GM21825 (cell line): Measurements from ENCODE around the gene POU3F3.

Experiments used
- ATAC-seq: cut with Tn5 transposase; IDR thresholded peaks from one replicate; pipeline ENCODE4 v1.9.1; 2021; ENCODE audit warnings: mild to moderate bottlenecking, moderate library complexity; ENCODE audit not compliant: unreplicated experiment

POU3F3 gene

DNA sequence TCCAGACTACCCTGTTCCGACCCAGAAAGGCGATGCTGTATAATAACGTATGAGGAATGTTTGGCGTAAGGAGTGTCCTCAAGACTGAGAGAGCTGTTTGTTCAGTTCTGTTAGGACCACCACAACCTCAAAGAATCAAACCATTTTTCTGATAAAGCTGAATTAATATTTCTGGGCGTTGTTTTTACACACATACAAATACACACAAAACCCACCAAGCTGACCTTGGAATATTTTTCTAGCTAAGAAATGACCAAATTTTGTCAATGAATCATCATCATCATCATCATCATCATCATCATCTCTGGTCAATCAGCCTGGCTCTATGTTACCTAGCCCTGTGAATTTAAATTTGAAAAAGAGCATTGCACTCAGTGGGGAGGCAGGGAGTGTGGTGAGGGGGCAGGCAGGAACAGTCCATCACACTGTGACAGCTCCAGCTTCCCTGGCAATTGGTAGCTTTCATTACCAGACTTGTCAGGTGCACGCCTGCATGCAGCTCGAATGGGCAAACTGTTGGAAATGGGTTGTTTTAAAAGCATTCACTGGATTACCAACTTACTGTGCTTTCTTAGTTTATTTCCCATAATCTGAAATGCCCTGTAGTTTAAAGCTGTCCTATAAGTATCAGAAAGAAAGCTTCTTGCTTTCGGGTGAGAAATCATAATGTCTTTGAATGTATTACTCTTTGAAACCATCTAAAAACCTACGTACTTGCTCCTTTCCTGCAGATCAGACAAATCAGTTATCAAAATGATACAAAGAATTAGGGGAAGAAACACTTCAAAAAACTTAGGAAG, 6.9 kb upstream of the POU3F3 start:
- ATAC-seq, result no peak

DNA sequence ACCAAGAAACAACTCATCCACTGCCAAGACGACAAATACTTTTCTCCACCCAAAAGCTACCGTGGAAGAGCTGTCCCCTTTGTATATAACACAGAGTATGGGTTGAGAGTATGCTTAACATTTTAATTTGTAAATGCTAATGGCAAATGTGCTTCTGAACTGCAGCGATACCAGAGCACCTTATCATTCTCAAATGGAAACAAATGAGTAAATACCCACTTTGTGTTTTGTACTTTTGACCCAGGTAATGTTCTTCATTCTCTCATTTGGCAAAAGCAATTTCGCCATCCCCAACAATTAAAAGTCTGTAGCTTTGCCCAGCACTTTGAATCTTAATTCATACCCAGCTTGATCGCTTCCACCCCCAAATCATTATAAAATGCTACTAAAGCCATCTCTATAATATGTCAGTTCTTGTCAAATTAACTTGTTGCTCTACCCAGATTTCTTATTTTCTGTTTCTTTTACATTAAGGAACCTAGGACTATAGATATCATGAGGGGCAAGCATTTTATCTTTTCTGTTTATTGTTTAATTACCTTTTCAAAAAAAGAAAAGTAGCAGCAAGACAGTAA, 6.2 kb upstream of the POU3F3 start:
- ATAC-seq, result no peak

DNA sequence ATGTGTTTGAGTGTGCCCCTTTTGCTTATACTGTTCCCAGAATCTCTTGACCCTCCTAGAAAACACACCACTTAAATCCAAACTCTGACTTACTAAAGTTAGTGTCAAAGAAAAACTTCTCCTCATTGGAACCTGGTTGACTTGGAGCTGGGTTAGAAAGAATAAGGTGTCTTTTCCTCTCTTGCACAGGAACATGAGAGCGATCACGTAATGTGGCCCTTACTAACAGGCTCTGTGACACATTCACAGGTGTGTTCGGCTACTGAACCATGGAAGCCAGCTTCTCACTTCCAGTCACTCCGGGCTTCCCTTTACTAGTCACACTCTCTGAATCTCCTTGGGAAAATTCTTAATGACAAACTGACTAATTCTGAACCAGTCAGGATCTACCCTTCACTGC, 5.4 kb upstream of the POU3F3 start:
- no peak for ATAC-seq

DNA sequence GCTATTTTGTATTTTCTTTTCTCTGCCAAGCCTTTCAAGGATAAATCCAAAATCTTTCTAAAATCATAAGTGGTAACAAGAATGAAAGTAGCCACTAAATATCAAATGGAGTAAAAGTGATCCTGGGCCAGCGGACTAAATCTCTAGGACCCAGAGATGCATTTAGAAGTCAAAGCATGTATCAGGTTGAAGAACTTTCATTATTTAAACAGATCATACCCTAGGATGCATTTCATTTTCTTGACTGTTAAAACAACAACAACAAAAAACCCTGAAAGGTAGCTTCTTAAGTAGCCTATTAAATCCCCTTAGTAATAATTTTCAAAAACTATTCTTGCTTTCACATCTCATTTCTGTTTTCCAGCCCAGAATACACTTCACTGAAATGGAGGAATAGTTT, 4.8 kb upstream of the POU3F3 start:
- ATAC-seq, result no peak

DNA sequence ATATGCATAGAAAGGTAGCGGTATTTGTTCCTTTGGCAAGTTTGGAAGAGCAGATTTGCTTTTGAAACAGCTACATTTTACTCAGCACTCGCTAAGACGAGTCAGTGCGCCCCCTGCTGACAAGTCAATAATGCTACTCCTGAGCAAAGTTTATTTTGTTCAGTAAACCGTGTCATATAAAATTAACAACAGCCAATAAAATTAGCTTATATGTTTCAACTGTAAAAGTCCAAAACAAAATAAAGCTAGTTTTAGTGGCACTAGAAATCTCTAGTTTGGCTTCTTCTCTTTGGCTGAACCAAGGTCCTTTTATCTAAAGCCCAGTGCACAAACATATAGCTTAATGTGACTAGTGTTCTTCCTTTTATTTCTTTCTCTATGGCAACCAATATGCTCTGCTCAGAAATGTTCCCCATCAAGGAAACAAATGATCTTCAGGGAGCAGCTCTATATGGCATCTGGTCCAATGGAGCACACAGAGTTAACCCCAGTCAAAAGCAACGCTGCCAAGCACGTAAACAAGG, 4.2 kb upstream of the POU3F3 start:
- ATAC-seq, result no peak

DNA sequence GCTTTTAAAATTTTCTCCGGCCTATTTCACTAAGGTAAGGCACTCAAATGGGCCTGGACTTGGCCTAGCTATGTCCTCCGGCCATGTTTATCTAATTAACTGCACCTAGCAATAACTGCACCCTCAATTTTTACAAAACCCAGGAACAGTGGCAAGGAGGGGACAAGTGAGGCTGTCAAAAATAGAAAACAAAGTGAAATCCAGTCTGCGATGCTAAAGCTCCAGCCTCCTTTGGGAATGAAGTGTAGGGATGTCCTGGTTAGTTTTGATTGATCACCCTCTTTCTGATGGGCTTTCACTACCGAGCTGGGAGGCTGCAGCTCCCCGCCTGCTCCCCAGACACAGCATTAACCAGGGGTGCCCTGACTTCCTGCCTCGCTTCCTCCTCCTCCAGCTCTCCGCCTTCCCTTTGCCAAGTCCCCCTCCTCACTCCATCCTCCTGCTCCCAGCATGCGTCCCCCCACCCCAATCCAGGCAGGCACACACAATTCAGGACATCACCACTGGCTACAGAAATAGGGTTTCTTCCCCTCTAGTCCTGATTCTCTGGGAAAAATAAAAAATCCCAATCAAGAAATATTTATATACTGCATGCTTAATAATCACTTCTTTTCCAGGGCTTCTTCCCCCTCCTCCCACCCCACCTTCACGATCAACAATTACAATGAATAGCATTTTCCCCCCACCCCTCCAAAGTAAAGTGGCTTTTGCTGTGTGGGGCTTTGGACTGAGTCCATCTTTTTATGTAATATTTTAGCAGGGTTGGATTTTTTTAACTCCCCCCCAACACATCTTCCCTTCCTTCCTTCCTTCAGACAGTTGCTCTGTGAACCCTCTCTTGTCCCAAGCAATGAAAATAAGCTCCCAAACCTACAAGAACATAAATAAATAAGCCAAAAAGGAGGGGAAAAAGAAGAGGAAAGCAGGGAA, 3.3 kb upstream of the POU3F3 start:
- ATAC-seq, result no peak

DNA sequence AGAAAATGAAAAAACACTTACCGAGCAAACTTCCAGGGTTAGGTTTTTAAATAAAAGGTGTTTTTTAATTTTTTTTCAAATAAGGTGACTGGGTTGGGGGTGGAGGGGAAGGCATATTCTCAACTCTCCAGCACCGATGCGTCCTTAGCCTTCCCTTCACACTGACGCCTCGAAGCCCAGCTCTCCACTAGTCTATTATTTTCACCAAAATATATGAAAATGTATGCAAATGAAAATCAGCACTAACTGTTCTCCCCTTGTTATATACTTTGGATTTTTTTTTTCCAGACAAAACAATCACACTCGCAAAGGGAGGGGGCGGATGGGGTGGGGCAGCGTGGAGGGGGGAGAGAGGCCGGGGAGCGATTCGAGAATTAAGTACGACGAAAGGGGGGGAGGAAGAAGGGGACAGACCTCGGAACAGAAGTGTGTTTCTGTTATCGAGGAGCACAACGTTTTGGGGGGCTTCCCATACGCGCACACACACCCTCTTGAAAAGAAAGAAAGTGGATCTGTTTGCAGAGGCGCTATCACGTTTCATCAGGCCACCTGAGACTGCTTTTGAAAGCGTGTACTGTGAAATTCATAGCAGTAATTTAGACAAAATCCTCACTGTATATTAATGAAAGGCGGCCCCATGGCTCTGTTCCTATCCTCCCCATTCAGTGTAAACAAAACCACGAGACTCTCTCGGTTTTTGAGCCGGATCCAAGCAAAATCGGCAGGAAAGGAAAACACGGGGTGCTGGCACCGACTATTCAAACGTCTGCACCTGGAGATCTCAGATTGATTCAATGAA, 2.4 kb upstream of the POU3F3 start:
- no peak for ATAC-seq

DNA sequence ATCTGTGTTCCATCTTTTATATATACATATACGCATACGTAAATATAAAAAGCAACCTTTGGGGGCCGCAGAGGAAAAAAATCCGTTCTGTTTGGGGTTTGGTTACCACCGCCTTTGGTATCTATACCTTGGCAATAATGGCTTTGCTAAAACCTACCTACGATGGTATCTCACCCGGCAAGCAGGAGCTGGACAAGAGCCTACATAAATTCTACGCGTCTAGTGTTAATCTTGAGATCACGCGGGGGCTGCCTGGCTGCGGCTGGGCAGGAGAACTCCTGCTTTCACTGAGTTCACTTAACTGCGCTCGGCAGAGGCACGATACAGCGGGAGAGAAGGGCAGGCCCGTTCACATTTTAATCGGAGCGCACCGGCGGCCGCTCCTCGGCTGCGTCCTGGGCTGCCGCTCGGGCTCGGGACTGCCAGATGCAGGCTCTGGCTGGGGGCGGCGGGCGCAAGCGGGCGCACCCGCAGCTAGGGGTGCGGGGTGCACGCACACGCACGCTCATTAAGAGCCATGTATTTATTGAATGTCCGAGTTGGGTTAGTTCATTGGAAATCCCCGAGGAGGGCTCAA, 1.7 kb upstream of the POU3F3 start:
- no peak for ATAC-seq

DNA sequence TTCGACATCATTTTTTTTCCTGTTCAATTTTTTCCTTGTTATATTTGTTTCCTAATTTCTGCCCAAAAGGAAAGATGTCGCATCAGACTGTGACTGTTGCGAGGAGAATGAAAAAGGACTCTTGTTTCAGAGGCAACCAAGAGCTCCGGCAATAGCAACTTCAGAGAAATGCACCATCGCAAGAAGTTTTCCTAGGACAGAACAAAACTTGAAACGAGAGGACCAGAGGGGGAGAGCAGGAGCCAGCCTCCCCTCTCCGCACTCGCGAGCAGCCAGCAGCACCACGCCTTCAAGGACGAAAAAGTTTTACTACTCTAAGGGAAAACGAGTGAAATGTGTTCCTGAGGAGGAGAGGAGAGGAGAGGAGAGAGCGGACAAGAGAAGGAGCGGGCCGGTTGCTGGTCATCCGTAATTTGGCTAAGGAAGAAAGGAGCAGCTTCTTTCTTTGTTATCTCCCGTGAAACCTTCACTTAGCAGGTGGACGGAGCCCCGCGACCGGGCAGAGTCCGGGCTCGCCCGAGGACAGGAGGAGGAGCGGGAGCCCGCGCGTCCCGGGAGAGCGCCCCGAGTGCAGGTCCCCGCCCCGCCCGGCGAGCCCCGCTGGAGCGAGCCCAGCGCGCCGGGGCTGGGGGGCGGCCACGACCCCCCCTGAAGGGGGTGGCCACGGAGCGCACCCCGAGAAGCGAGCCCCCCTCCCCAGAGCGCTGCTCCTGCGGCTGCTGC, 744 bp downstream of the POU3F3 start:
- ATAC-seq, result no peak

DNA sequence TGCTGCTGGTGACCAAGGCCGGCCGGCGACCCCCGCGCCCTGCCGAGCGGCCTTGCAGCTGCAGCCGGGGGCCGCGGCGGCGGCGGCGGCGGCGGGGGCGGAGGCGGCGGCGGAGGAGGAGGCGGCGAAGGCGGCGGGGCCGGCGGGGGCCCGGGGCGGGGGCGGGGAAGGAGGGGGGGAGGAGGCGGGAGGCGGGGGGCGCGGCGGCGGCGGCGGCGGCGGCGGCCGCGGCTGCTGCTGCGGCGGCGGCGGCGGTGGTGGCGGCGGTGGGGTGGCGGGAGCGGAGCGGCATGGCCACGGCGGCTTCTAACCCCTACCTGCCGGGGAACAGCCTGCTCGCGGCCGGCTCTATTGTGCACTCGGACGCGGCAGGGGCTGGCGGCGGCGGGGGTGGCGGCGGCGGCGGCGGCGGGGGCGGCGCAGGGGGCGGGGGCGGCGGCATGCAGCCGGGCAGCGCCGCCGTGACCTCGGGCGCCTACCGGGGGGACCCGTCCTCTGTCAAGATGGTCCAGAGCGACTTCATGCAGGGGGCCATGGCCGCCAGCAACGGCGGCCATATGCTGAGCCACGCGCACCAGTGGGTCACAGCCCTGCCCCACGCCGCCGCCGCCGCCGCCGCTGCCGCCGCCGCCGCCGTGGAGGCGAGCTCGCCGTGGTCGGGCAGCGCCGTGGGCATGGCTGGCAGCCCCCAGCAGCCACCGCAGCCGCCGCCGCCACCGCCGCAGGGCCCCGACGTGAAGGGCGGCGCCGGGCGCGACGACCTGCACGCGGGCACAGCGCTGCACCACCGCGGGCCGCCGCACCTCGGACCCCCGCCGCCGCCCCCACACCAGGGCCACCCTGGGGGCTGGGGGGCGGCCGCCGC, 1.5 kb downstream of the POU3F3 start:
- ATAC-seq, result no peak

DNA sequence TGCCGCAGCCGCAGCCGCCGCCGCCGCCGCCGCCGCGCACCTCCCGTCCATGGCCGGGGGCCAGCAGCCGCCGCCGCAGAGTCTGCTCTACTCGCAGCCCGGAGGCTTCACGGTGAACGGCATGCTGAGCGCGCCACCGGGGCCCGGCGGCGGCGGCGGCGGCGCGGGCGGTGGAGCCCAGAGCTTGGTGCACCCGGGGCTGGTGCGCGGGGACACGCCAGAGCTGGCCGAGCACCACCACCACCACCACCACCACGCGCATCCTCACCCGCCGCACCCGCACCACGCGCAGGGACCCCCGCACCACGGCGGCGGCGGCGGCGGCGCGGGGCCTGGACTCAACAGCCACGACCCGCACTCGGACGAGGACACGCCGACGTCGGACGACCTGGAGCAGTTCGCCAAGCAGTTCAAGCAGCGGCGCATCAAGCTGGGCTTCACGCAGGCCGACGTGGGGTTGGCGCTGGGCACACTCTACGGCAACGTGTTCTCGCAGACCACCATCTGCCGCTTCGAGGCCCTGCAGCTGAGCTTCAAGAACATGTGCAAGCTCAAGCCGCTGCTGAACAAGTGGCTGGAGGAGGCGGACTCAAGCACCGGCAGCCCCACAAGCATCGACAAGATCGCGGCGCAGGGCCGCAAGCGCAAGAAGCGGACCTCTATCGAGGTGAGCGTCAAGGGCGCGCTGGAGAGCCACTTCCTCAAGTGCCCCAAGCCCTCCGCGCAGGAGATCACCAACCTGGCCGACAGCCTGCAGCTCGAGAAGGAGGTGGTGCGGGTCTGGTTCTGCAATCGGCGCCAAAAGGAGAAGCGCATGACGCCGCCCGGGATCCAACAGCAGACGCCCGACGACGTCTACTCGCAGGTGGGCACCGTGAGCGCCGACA, 2.4 kb downstream of the POU3F3 start:
- ATAC-seq, result no peak

DNA sequence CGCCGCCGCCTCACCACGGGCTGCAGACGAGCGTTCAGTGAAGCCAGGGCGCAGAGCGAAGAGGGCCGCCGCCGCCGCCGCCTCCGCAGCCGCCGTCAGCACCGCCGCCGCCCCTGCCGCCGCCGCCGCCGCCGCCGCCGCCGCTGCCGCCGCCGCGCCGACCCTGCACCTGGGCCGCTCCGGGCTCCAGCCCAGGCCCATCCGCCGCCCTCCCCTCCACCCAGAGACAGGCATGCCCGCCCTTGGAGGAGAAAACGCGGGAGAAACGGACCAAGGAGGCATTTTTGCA, 3.0 kb downstream of the POU3F3 start:
- no peak for ATAC-seq

DNA sequence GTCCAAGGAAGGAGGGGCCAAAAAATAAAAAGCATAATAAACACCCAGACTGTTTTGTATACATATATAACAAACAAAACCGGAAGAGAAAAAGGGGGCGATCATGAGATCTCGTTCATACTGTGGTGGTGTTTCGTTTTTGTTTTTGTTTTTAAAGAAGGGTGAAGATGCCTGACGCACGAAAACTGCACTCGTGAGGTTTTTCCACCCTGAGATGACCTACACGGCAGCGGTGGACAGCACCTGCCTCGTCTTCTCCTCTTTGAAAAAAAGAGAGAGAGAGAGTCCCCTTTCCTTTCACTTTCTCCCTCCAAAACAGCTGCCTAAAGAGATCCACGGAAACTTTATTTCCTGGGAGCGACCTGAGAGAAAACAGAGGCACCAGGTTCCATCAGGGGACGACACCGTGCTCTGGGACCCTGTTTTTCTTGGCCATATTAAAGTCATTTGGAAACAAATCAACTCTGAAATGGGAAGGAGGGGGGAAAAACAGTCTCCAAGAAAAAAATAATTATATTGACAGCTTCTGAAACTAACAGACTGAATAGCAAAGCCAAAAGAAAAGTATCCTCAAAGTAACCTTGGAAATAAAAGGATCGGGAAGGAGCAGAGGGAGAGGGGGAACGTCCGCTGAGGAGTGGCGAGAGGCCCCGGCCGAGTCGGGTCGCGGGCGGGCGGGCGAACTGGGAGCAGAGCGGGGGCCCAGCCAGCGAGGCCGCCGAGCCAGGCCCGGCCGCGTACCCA, 3.5 kb downstream of the POU3F3 start:
- ATAC-seq, result no peak

DNA sequence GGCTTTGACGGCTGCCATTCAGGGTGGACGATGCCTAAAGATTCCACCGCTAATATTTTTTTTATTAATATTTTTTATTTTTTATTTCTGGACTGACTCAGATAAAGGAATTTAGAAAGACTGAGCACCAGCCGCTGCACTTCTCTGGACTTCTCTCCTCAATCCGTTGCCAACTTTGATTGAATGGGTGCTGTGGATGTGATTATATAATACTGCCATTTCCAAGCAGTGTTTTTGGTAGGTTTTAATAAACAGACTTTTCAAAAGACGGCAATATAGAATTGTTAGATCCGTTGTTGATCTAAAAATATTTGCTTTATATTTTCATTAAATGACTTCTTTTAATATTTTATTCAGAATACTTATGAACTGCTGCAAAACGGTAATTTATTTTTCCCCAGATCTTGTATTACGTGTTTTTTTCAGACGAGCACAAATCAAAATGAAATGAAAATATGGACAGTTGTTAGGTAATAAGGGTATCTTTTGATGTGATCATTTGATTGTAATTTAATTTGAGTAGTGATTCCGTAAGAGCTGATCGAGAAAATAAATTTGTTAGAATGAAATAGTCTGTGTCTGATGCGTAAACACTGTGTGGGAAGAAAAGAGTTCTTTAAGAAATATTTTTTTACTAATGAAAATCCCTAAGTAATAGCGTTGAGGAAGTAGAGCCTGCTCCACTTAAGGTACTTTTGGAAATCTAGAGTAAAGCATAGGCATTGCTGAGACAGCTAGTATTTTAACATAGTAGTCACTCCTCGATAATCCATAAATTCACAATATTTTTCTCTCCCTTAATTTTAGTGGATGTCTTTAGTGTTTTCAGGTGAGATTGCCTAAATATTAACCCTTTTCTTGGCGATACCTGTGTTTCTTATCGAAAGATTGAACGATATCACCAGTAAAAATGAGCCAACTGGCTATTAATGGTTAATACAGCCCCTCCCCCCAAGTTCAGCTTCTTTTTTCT, 4.4 kb downstream of the POU3F3 start:
- ATAC-seq, result no peak

DNA sequence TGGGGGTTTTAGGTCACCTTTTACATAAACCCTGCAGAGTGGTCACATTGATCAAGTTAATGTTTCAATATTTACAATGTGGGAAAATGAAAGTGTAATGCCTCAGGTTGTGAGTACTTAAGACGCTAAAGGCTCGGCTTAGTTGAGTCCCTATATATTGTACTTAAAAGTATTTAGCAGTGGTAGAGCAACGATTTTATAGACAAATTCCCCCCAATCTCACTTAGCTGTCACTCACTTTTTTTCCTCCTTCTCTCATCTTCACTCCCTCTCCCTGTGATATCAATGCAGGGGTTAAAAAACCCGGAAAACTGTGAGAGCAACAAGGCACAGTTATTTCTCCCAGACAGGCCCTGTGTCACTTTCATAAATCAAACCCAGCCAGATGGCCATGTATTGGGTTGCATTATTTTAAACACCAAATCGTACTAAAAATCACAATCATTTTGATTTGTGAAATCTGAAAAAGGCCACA, 5.4 kb downstream of the POU3F3 start:
- no peak for ATAC-seq
